GM12892 (cell line): ENCODE data around the gene ADGRE1.

ENCODE experiments used
- POLR2A ChIP-seq: IDR thresholded peaks from 2 replicates; pipeline ENCODE4 v1.6.1; 2011; ENCODE audit warnings: low read depth, low read length, control low read depth
- POLR2AphosphoS5 ChIP-seq: IDR thresholded peaks from 2 replicates; pipeline ENCODE4 v1.6.1; 2011; ENCODE audit warnings: low read depth, low read length, control low read depth

GRCh38 chr19:6851359-6851758 is 36.0 kb upstream of the ADGRE1 start:
- TF ChIP-seq POLR2AphosphoS5 (no peak), POLR2A (no peak)
